Erythroblast (primary cell): ENCODE results near the gene DHPS.

ENCODE experiments used
- GATA1 ChIP-seq: IDR thresholded peaks from 2 replicates; pipeline ENCODE4 v1.6.1; 2011; ENCODE audit warnings: low read depth, mild to moderate bottlenecking, control low read depth, low read length, moderate library complexity
- POLR2A ChIP-seq: IDR thresholded peaks from 2 replicates; pipeline ENCODE4 v1.6.1; 2011; ENCODE audit warnings: mild to moderate bottlenecking, low read length

DNA sequence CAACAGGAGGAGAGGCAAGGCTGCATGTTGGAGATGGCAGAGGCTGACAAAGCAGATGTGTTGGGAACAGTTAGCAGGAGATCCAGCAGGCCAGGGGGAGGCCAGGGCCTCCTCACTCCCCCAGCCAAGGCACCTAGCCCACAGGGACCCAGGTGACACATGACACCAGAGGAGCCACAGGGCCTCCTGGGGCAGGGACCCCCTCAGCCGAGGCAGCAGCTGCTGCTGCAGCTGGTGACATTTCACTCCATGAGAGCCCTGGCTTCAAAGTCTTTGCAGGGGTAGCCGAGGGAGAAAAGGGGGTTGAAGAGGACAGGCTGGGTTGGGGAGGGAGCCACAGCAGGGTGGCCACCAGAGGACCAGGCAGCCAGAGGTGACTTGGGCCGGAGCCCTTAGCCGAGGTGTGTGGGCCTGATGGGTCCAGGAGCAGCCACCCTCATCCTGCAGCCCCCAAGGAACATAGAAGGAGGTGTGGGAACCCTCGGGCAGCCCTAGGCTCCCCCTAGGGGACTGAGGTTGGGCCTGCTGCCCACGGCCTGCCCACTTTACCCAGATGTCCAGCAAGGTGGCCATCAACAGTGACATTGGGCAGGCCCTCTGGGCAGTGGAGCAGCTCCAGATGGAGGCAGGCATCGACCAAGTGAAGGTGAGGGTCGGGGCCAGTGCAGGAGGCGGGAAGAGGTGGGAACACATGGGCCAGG, 6.0 kb upstream of the DHPS start, which contains the start of gene GNG14:
- TF ChIP-seq POLR2A (no peak), GATA1 (no peak)
